GM18498 (cell line): ENCODE measurements around the gene ELOVL2.
A peak's percentile ranks its signal among the peaks of the same experiment; 100 is the strongest.
"Not testable (repeated sequence)": the region's sequence is repeated elsewhere in the genome, so short reads cannot be mapped to it uniquely, and the experiment has no call there.

Experiments used
- ATAC-seq: cut with Tn5 transposase; IDR thresholded peaks from one replicate; pipeline ENCODE4 v1.9.1; 2021; ENCODE audit warnings: mild to moderate bottlenecking, moderate library complexity; ENCODE audit not compliant: unreplicated experiment

ELOVL2 gene

DNA sequence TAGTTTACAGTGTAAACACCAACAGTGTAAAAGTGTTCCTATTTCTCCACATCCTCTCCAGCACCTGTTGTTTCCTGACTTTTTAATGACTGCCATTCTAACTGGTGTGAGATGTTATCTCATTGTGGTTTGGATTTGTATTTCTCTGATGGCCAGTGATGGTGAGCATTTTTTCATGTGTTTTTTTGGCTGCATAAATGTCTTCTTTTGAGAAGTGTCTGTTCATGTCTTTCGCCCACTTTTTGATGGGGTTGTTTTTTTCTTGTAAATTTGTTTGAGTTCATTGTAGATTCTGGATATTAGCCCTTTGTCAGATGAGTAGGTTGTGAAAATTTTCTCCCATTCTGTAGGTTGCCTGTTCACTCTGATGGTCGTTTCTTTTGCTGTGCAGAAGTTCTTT lies 59.1 kb downstream of the ELOVL2 start:
- ATAC-seq, result not testable (repeated sequence)

DNA sequence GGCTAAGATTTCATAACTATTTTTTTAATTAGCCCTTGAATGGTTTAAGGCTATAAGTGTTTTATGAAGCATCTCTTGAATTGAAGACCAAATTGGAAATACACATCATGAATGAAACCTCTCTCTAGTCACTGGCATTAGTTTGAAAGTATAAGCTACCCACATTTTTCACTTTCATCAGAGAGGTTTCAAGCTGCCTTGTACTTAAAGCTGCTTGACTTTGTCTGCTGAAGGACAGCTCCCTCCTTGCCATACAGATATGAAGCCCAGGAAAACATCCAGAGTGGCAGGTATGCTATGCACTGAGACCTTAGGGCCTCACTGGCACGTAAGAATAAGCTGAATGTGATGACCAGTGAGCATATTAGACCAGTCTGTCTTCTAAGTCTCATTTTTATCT lies 62.7 kb downstream of the ELOVL2 start:
- ATAC-seq, result no peak

DNA sequence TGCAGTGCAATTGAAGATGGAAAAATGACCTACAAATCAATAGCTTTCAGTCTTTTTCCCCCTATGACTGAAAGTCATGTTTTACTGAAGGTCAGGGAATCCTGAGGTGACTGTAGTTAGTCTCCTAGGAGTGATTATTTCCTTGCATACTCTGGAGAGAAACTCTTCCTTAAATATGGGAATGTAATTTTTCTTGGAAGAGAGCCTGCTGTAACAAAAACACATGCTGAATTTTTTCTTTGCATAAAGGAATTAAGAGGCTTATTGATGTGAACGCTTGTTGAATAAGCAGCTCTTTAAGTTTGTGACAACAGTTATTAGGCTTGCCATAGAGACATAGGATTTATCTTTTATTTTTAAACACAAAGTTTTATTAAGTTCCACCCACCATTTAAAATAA lies 64.5 kb downstream of the ELOVL2 start:
- ATAC-seq, result no peak

DNA sequence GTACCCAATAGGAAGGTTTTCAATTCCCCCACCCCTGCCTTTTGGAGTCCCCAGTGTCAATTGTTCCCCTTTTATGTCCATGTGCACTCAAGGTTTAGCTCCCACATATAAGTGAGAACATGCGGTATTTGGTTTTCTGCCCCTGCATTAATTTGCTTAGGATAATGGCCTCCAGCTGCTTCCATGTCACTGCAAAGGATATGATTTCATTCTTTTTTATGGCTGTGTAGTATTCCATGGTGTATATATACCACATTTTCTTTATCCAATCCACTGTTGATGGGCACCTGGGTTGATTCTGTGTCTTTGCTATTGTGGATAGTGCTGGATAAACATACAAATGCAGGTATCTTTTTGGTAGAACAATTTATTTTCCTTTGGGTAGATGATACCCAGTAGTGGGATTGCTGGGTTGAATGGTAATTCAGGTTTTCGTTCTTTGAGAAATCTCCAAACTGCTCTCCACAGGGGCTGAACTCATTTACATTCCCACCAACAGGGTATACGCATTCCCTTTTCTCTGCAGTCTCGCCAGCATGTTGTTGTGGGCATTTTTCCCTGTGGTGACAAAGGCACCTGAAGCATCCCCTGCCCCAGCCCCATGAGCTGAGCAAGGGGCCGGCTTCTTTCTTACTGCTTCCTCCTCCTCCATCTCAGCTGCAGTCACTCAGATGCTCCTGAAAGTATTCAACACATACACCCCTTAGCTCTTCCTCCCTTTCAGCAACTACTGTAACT lies 66.7 kb downstream of the ELOVL2 start:
- no peak for ATAC-seq

DNA sequence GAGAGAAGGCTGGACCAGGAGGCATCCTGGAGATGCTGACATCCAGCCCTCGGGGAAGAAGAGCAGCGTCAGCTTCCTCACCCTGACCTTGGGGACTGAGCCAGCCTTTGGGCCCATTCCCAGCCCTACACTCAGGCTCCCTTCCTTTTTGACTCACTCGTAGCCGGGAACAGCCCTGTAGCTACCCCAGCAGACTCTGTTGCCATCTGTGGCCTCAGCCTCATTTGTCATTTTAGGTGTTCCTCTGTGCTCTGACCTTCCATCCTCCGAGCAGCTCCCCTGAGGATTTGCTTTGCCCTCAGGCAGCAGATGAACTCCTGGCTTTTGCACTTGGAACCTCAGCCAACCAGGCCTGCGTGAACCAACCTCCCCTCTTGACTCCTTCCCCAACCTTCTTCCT lies 67.5 kb downstream of the ELOVL2 start:
- no peak for ATAC-seq

DNA sequence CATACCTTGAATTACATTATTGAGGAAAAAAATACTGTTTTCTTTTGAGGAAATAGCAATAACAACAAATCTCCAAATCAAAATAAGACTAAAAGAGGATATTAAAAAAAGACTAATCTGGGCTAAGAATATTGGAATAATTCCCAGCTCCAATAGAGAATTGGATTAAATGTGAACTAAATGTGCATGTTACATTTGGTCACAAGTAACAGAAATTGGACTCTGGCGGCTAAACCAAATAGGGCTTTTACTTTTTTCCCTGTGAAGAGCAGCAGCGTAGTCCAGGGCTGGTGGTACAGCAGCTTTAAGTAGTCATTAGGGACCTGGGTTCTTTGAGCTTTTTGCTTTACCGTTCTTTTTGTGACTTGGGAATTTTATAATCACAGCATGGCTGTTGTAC lies 71.9 kb downstream of the ELOVL2 start:
- no peak for ATAC-seq

DNA sequence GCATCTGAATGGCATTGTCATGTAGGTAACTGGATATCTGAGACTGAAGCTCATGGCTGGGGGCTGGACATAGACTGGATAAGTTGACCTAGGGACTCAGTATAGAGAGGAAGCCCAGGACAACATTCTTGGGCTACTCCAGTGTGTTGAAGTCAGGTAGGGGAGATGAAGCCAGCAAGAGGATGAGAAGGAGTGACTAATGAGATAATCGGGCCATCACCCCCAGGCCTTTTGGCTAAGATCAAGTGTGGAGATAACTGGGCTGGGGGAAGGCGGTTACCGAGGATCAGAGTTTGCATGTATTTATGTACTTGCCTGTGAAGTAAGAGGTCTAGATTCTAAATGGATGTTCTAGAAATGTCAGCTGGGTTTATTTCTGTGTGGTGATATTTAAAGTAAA lies 73.4 kb downstream of the ELOVL2 start:
- ATAC-seq, result no peak

DNA sequence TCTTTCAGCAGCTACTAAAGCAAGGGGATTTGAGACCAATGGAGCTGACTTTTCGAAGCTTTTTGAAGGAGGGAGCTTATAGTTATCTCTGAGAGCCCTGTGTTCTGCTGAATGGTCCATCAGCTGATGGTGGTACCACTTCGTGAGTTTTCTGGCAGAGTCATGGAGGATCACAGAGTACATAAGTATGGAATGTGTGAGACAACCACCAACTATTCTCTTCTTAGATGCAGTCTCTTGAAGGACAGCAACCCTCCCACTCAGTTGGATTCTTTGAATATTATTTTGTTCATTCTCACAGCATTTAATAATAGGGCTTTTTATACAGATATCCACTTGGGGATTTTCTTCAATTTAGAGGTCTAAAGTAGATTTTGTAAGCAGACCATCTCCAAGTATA lies 75.3 kb downstream of the ELOVL2 start:
- no peak for ATAC-seq

DNA sequence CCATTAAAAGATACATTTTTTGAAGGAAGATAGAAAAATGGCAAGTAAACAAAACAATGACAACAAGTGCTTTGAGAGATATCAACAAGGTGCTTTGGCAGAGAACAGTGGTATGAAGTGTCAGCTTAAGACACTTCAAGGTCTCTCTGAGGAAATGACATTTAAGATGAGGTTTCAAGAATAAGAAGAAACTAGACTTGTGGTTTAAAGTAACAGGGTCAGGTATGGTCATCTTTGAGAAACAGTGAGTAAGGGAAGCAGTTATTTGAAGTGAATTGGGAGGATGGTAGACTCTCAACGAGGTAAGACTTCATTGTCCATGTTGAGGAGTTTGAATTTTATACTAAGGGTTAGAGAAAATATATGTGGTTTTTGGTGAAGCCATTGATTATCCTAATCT lies 79.4 kb downstream of the ELOVL2 start:
- ATAC-seq, result peak; percentile 79

DNA sequence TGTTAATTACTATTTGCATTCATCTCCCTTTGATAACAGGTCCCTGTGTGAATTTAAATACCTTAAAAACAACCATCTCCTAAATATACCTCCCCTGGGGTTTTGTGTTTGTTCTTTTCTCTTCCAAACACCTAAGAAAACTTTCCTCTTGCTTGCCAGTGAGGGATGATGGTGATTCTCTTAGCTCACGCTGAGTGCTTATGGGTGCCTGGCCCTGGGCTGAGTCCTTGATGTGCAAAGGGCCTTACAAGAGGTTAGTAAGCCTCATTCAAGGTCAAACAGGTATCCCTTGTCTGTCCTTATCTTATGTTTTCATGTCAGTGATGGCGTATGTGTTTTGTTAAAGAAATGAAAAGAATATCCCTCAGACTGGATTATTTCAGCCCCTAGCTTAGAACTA lies 81.0 kb downstream of the ELOVL2 start:
- no peak for ATAC-seq

DNA sequence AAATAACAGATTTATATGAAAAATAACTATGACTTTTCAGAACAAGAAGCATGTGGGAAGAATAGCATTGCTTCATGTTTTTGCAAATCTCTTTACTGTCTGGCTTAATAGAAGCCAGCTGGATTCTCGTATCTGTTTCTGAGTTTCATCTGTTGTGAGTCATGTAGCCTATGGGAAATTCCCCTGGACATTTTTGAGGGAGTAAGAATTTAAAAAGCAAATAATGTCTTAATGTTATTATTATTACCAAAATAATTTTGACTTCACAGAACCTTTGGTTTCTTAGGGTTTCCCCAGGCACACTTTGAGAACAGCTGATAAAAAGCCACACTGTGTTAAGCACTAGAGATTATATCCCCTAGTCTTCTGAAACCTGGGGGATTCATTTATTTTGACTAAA lies 81.4 kb downstream of the ELOVL2 start:
- no peak for ATAC-seq

DNA sequence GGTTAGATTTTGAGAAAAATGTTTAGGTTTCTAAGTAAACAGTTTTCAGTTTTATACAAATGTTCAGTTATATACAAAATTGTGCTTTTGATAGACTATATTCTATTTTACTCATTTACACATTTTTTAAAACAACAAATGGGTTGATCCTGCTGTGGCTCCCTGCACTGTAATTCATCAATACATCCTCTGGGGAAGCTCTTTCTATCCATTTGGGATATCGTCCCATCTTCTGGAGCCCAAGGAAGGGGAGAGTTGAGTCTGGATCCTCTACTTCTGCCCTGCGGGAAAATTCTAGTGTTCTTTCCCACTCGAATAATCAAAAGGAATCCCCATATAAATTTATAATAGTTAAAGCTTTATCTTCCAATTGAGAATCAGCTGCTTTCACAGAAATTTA lies 82.3 kb downstream of the ELOVL2 start:
- ATAC-seq, result no peak

DNA sequence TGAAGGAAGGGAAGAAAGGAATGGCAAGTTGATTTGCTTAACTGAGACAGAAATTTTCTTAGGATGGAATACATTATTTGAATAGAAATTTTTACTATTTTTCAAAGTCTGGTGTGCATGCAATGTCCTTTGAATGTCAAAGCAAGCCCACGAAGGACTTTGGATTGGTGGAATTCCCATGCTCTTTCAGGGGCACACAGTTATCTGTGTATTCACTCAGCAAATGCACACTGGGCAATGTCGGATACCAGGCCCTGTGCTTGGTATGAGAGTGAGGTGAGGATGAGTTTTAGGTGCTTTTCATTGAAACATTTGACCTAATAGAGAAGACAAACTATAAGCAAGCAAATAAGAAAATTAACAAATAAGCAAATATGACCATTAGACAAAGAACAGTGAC lies 83.9 kb downstream of the ELOVL2 start:
- ATAC-seq, result no peak

DNA sequence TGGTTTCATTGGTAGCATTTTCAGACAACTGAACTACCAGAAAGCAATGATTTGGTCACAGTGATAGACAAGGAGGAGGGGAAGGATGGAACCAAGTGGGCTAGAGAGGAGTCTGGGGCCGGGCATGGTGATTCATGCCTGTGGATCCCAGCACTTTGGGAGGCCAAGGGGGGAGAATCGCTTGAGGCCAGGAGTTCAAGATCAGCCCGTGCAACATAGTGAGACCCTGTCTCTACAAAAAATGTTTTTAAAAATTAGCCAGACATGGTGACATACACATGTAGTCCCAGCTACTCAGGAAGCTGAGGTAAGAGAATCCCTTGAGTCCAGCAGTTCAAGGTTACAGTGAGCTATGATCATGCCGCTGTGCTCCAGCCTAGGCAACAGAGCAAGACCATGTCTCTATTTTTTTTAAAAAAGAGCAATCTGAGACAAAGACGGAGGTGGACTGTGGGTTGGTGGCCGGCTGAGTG lies 86.7 kb downstream of the ELOVL2 start:
- ATAC-seq, result no peak

DNA sequence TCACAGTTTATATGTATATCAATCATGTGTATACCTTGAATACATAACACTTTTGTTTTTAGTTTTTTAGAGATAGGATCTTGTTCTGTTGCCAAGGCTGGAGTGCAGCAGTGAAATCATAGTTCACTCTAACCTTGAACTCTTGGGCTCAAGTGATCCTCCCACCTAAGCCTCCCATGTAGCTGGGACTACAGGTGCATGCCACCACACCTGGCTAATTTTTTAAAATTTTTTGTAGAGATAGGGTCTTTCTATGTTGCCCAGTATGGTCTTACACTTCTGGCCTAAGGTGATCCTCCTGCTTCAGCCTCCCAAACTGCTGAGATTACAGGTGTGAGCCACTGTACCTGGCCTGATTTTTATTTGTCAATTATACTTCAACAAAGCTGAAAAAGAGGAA lies 87.3 kb downstream of the ELOVL2 start:
- no peak for ATAC-seq

DNA sequence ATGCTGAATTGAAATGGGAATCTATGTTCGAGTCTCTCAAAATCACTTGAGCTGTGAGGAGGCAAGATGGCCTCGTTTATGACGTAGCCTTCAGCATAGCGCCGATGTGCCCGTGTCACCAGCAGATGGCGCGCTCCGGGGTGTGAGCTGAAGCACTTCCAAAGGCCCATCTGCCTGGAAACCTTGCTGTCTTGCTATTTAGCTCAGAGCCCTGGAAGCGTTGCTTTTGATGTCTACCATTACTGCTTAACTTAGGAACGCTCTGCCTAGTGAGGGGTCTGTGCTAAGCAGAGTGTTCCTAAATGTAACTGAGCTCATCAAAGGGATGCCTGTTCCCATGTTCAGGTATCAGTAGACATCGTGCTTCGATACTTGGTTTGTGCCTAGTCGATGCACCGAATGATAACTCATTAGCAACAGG lies 89.5 kb downstream of the ELOVL2 start:
- peak; percentile 91 for ATAC-seq

DNA sequence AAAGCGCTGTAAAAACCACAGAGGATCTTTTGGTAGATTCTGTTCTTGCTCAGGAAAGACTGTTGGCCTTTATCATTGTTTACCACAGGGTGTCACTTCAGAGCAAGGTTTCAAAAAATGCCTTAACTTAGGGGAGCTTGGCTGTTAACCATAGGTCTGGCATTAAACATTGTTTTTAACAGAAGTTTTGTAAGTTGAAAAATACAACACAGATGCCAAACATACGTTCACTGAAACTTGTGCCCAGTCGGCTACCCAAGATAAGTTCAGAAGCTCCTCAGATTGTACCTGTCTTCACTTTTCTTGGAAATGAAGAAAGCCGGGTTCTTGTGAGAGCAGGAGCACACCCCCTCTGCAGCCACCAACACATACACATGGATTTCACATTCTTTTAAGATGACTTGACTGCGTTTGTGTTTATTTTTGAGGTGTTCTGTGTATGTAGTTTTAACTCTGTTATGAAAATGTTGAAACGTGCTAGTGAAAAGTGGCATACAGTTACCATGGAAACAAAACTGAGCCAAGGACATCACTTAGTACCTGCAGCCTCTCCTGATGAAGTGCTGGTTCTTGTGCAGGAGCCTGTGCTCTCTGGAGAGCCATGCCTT lies 92.3 kb downstream of the ELOVL2 start:
- peak; percentile 51 for ATAC-seq

DNA sequence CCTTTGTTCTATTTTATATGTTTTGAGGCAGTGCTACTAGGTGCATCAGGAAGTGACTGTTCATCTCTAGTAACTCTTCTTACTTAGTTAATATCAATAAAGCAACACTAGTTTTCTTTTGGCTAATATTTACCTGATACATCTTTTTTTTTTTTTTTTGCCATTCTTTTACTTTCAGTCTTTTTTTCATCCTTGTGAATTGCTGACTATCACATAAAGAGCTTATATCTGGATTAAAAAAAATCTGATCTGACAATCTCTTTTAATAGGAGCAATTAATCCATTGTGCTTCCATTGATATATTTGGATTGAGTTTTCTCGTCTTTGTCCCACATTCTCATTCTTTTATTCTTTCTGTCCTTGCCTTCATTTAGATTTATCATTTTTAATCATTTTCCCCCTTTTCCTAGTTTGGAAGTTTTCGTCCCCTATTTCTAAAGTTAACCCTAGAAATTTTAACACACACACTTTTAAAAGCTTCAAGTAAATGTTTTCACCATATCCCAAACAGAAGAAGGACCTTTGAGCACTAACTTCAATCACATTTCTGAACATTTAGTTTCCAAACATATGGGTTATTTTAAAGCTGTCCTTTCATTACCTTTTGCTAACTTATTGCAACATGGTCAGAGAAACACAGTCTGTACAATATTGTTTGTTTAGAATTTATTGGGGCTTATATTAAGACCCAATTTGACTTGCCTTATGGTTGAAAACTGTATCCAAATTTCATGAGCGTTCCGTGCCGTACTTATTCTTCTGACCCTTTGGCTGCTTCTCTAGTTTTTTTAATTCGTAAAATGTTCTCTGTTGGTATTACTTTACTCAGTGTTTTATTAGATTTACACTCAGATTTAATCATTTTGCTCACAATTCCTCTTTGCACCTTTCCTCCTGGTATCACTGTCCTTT lies 94.3 kb downstream of the ELOVL2 start:
- ATAC-seq, result no peak

DNA sequence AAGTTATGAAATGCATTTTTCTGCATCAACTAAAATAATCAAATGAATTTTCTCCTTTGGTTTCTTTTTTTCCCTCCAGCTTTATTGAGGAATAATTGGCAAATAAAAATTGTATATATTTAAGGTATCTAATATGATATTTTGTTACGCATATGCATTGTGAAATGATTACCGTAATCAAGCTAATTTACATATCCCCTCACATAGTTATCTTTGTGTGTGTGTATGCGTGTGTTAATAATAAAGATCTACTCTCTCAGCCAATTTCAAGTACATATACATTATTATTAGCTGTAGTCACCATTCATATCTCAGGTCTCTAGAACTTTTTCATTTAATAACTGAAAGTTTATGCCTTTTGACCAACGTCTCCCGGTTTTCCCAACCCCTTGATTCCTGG lies 96.1 kb downstream of the ELOVL2 start:
- no peak for ATAC-seq

DNA sequence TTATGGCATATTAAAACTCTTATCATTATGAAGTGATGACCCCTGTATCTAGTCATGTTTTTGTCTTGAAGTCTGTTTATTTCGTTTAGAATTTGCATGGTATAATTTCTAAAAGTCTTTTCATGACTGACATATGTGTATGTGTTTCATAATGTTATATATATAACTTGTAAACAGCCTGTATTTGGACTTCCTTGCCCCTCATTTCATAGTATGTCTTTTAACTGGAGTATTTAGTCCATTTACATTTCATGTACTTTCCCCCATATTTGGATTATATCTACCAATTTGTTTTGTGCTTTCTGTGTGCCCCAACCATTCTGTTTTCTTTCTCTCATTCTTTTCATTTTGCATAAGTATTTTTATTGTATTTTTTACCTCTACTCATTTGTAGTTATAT lies 98.3 kb downstream of the ELOVL2 start:
- no peak for ATAC-seq

DNA sequence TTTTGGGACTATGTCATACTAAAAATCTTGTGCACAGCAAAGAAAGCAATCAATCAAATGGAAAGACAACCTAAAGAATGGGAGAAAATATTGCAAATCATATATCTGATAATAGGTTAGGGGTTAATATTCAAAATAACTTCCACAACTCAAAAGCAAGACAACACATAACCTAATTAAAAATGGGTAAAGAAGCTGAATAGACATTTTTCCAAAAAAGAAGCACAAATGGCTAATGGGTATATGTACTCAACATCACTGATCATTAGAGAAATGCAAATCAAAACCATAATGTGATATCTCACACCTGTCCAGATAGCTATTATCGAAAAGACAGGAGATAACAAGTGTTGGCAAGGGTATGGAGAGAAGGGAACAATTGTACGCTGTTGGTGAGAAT lies 104.3 kb downstream of the ELOVL2 start:
- ATAC-seq, result no peak

DNA sequence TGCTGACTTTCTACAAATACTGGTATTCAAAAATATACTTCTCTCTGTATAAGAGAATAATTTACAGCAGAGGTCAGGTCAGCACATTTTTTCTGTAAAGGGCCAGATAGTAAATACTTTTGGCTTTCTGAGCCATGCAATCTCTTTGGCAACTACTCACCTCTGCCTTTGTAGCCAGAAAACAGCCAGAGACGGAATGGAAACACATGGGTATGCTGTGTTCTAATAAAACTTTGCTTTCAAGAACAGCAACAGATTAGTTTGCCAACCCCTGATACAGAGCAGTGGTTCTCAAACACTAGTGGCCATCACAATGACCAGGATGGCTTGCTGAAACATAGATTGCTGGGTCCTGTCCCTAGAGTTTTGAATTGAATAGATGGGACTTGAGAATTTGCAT lies 111.0 kb downstream of the ELOVL2 start:
- no peak for ATAC-seq
